CD4-positive, alpha-beta T cell (primary cell): ENCODE data around the gene JARID2. TPM values are rescaled to one million over a fixed set of nuclear protein-coding genes. Genes with fewer than 3 reads are reported as not detected.

ENCODE experiments used
- ATAC-seq: fragments of 200-7000 bp; cut with Tn5 transposase; one replicate; pipeline ENCODE4 v1.10.0; 2022; ENCODE audit warnings: mild to moderate bottlenecking; ENCODE audit not compliant: poor library complexity
- CTCF ChIA-PET: fragments of 350-600 bp; sonication (Branson Sonifier 250); formaldehyde crosslinking; loops from one replicate; lab custom pipeline; 2021; ENCODE audit warnings: antibody characterized with exemption, inconsistent platforms; lab: Charles Lee
- POLR2A ChIA-PET: fragments of 350-600 bp; sonication (Branson Sonifier 250); formaldehyde crosslinking; loops from one replicate; lab custom pipeline; 2021; ENCODE audit warnings: antibody characterized with exemption, inconsistent platforms; lab: Charles Lee
- DNase-seq, 14 experiments: peaks; one replicate each; pipeline ENCODE4 v3.0.0-alpha.2; 2013 to 2020; ENCODE audit warnings: mixed read lengths in 2 of 14
- H3K27ac ChIP-seq, 2 donors: one replicate each; pipeline versions ENCODE4 v1.5.1 to v1.7.0; 2013; ENCODE audit warnings: low read length in 2 of 2, low read depth in 1 of 2, mild to moderate bottlenecking in 1 of 2
- H3K27me3 ChIP-seq, 2 experiments: 1 replicate in 1 of 2; 2 replicates in 1 of 2; pipeline versions ENCODE4 v1.6.1 to v1.7.0; 2013; ENCODE audit warnings: low read length in 2 of 2, control low read depth in 1 of 2, mild to moderate bottlenecking in 1 of 2, moderate library complexity in 1 of 2; ENCODE audit not compliant: insufficient read depth in 2 of 2, control insufficient read depth in 1 of 2
- H3K36me3 ChIP-seq: one replicate; pipeline ENCODE4 v1.6.1; 2013; ENCODE audit warnings: low read length, control low read depth; ENCODE audit not compliant: insufficient read depth
- H3K4me1 ChIP-seq: one replicate; pipeline ENCODE4 v1.6.1; 2013; ENCODE audit warnings: low read length, control low read depth; ENCODE audit not compliant: insufficient read depth
- H3K4me3 ChIP-seq: one replicate; pipeline ENCODE4 v1.5.1; 2013; ENCODE audit warnings: mild to moderate bottlenecking, low read length, moderate library complexity
- H3K9me3 ChIP-seq, 2 experiments: 1 replicate in 1 of 2; 2 replicates in 1 of 2; pipeline versions ENCODE4 v1.6.1 to v1.7.0; 2013; ENCODE audit warnings: low read length in 2 of 2, mild to moderate bottlenecking in 2 of 2, control low read depth in 1 of 2, moderate library complexity in 1 of 2; ENCODE audit not compliant: control insufficient read depth in 1 of 2, insufficient read depth in 1 of 2
- H3K27ac Mint-ChIP-seq: one replicate; pipeline ENCODE4 v1.8.0; 2020; ENCODE audit warnings: mixed read lengths
- H3K27me3 Mint-ChIP-seq: one replicate; pipeline ENCODE4 v1.8.0; 2021; ENCODE audit warnings: mixed read lengths
- H3K36me3 Mint-ChIP-seq: one replicate; pipeline ENCODE4 v1.8.0; 2021; ENCODE audit warnings: low read depth, mixed read lengths
- H3K4me1 Mint-ChIP-seq: one replicate; pipeline ENCODE4 v1.8.0; 2021; ENCODE audit warnings: low read depth, mixed read lengths
- H3K4me3 Mint-ChIP-seq: one replicate; pipeline ENCODE4 v1.8.0; 2020; ENCODE audit warnings: mild to moderate bottlenecking, mixed read lengths
- H3K9me3 Mint-ChIP-seq: one replicate; pipeline ENCODE4 v1.8.0; 2020; ENCODE audit warnings: mixed read lengths
- CTCF ChIP-seq: fragments of 200-600 bp; IDR thresholded peaks from one replicate; pipeline ENCODE4 v1.8.0; 2022; ENCODE audit warnings: antibody characterized with exemption, mild to moderate bottlenecking
- intact Hi-C, 2 experiments: fragments of 100-400 bp; cut with DNase I in 1 of 2; cut with micrococcal nuclease in 1 of 2; formaldehyde crosslinking; loops; one replicate each; pipeline versions ENCODE4 v1.15.1 to v1.9.0; 2023 to 2025; cut with DNase I, micrococcal nuclease
- total RNA-seq, 174 experiments: library from RNA in 2 of 174; stranded (reverse) in 2 of 174; gene quantifications; one replicate each; pipeline ENCODE4 v1.2.3 and lab custom pipeline; 2021 to 2026

Gene JARID2
- total RNA-seq, 2 experiments from 2014 or later: 32.0 to 33.0 TPM

- peak overlapping the region; percentile 28 for H3K27ac Mint-ChIP-seq
- H3K4me1 ChIP-seq: peaks cover 7% of the 10 kb centered on the region
- CTCF ChIA-PET: no interaction called here
- intact Hi-C loops: loop anchor here in 1 of 2 experiments (1.0 to 2.0 kb wide), 4 partner anchors 131 to 1363 kb away; no protein-coding TSS in a partner anchor
- no peaks in the 10 kb centered on the region for H3K27me3 Mint-ChIP-seq
- peaks cover 53% of the 10 kb centered on the region for H3K36me3 Mint-ChIP-seq
- DNase-seq (peak; percentile 52 to 80 (median 62)), ATAC-seq (peak; percentile 84)
- H3K36me3 ChIP-seq: peaks cover 37% of the 10 kb centered on the region
- no peaks in the 10 kb centered on the region for H3K9me3 Mint-ChIP-seq
- no peaks in the 10 kb centered on the region for H3K9me3 ChIP-seq
- POLR2A ChIA-PET: no interaction called here
- peak; percentile 85 for TF ChIP-seq CTCF
- H3K4me1 Mint-ChIP-seq: peaks cover 47% of the 10 kb centered on the region
- no peak overlapping the region for H3K4me3 ChIP-seq
- no peak overlapping the region for H3K4me3 Mint-ChIP-seq
- no peak overlapping the region for H3K27ac ChIP-seq
- no peaks in the 10 kb centered on the region for H3K27me3 ChIP-seq
Observed at GRCh38 chr6:15491255-15491985, 245.6 kb downstream of the JARID2 start.

GRCh38 chr6:15491986-15492269, 246.1 kb downstream of the JARID2 start:
- H3K27me3 ChIP-seq: no peaks in the 10 kb centered on the region
- H3K9me3 Mint-ChIP-seq: no peaks in the 10 kb centered on the region
- ChIA-PET POLR2A (interaction anchor here (0.6 kb wide), 1 partner anchor 59 kb away, joined by 3 read pairs; no protein-coding TSS in a partner anchor), CTCF (no interaction called here)
- no peak for ATAC-seq
- H3K36me3 Mint-ChIP-seq: peaks cover 49% of the 10 kb centered on the region
- intact Hi-C loops: loop anchor here (1.0 to 2.0 kb wide), 5 partner anchors 130 to 1363 kb away; no protein-coding TSS in a partner anchor
- H3K4me1 Mint-ChIP-seq: peaks cover 43% of the 10 kb centered on the region
- no peak overlapping the region for H3K27ac ChIP-seq
- H3K27ac Mint-ChIP-seq: no peak overlapping the region
- H3K27me3 Mint-ChIP-seq: no peaks in the 10 kb centered on the region
- peaks cover 42% of the 10 kb centered on the region for H3K36me3 ChIP-seq
- DNase-seq: no peak
- no peak for TF ChIP-seq CTCF
- no peaks in the 10 kb centered on the region for H3K9me3 ChIP-seq
- H3K4me3 ChIP-seq: no peak overlapping the region
- H3K4me1 ChIP-seq: peaks cover 7% of the 10 kb centered on the region
- no peak overlapping the region for H3K4me3 Mint-ChIP-seq

GRCh38 chr6:15493437-15494168, 247.7 kb downstream of the JARID2 start:
- peaks cover 53% of the 10 kb centered on the region for H3K36me3 Mint-ChIP-seq
- H3K27ac Mint-ChIP-seq: no peak overlapping the region
- intact Hi-C loops: loop anchor here in 1 of 2 experiments (2.0 kb wide), 2 partner anchors 1283 to 1365 kb away; no protein-coding TSS in a partner anchor
- no peaks in the 10 kb centered on the region for H3K27me3 Mint-ChIP-seq
- DNase-seq (no peak), ATAC-seq (no peak)
- H3K4me3 Mint-ChIP-seq: no peak overlapping the region
- H3K4me1 Mint-ChIP-seq: peaks cover 38% of the 10 kb centered on the region
- CTCF ChIA-PET: no interaction called here
- Histone ChIP-seq H3K4me1 (peaks cover 7% of the 10 kb centered on the region), H3K27ac (no peak overlapping the region), H3K9me3 (no peaks in the 10 kb centered on the region), H3K27me3 (no peaks in the 10 kb centered on the region), H3K4me3 (no peak overlapping the region), H3K36me3 (peaks cover 37% of the 10 kb centered on the region)
- POLR2A ChIA-PET: no interaction called here
- TF ChIP-seq CTCF: no peak
- H3K9me3 Mint-ChIP-seq: no peaks in the 10 kb centered on the region
